LNCAP (cell line): Measurements from ENCODE around the gene AKNAD1.

ENCODE experiments used
- CTCF ChIP-seq: fragments of 450-650 bp; IDR thresholded peaks from 2 replicates; pipeline ENCODE4 v1.5.1; 2017; ENCODE audit warnings: mild to moderate bottlenecking

The AKNAD1 gene

GRCh38 chr1:108831225-108831624 lies 25.7 kb downstream of the AKNAD1 start:
- no peak for TF ChIP-seq CTCF

- TF ChIP-seq CTCF = no peak
These were observed 26.5 kb downstream of the AKNAD1 start for GRCh38 chr1:108830119-108831008.

GRCh38 chr1:108829498-108829916 lies 27.4 kb downstream of the AKNAD1 start:
- TF ChIP-seq CTCF = no peak

GRCh38 chr1:108828074-108828961 lies 28.6 kb downstream of the AKNAD1 start:
- peak; percentile 83 for TF ChIP-seq CTCF

- TF ChIP-seq CTCF = no peak
These were observed 30.7 kb downstream of the AKNAD1 start for GRCh38 chr1:108826081-108826635.

- TF ChIP-seq CTCF = no peak
These were observed 32.8 kb downstream of the AKNAD1 start for GRCh38 chr1:108824051-108824450.

- no peak for TF ChIP-seq CTCF
These were observed 33.3 kb downstream of the AKNAD1 start for GRCh38 chr1:108823632-108824031.
